MCF 10A (cell line): ENCODE measurements around the gene C2CD4B. TPM values are rescaled to one million over a fixed set of nuclear protein-coding genes. Genes with fewer than 3 reads are reported as not detected.

ENCODE experiments used
- BruUV-seq: library from RNA; stranded (reverse); fragments of 400-500 nt; replicated peaks from 2 replicates; lab custom pipeline; 2021; lab: Mats Ljungman, UMichigan
- CTCF ChIA-PET: fragments of 300-600 bp; sonication (Branson Sonifier 250); formaldehyde crosslinking; extraction: SDS; loops from one replicate; lab custom pipeline; 2021; ENCODE audit warnings: antibody characterized with exemption, inconsistent platforms; lab: Yijun Ruan, JAX
- POLR2A ChIA-PET: fragments of 300-600, 350-650 bp; sonication (Branson Sonifier 250); formaldehyde crosslinking; extraction: SDS; loops from one replicate; lab custom pipeline; 2020; ENCODE audit warnings: antibody characterized with exemption, inconsistent platforms; lab: Yijun Ruan, JAX
- DNase-seq: peaks from one replicate; pipeline ENCODE4 v3.0.0-alpha.2; 2018; ENCODE audit not compliant: unreplicated experiment
- H3K27ac Mint-ChIP-seq: one replicate; pipeline ENCODE4 v1.8.0; 2022; ENCODE audit warnings: mild to moderate bottlenecking, low read depth, mixed read lengths; ENCODE audit not compliant: unreplicated experiment
- H3K27me3 Mint-ChIP-seq: one replicate; pipeline ENCODE4 v1.8.0; 2022; ENCODE audit warnings: mixed read lengths; ENCODE audit not compliant: insufficient read depth, unreplicated experiment
- H3K36me3 Mint-ChIP-seq: one replicate; pipeline ENCODE4 v1.8.0; 2022; ENCODE audit warnings: mild to moderate bottlenecking, moderate library complexity, mixed read lengths; ENCODE audit not compliant: insufficient read depth, unreplicated experiment
- H3K4me1 Mint-ChIP-seq: one replicate; pipeline ENCODE4 v1.8.0; 2022; ENCODE audit warnings: mixed read lengths; ENCODE audit not compliant: insufficient read depth, unreplicated experiment
- H3K4me3 Mint-ChIP-seq: one replicate; pipeline ENCODE4 v1.8.0; 2022; ENCODE audit warnings: mild to moderate bottlenecking, moderate library complexity, mixed read lengths; ENCODE audit not compliant: unreplicated experiment
- H3K9me3 Mint-ChIP-seq: one replicate; pipeline ENCODE4 v1.8.0; 2022; ENCODE audit warnings: mixed read lengths; ENCODE audit not compliant: unreplicated experiment
- intact Hi-C: fragments of 100-400 bp; cut with micrococcal nuclease; formaldehyde crosslinking; loops from 2 replicates; pipeline ENCODE4 v1.14.1; 2022
- total RNA-seq: library from RNA; stranded (reverse); gene quantifications from 2 replicates; pipeline ENCODE4 v1.2.3, GENCODE V29; 2022
- TF ChIP-seq, protein P1 (sequence below): fragments of 200-600 bp; IDR thresholded peaks from one replicate; pipeline ENCODE4 v1.8.0; 2022; ENCODE audit warnings: antibody characterized with exemption, mild to moderate bottlenecking; ENCODE audit not compliant: unreplicated experiment

The C2CD4B gene
- total RNA-seq, 1 experiment from 2014 or later: not detected

DNA sequence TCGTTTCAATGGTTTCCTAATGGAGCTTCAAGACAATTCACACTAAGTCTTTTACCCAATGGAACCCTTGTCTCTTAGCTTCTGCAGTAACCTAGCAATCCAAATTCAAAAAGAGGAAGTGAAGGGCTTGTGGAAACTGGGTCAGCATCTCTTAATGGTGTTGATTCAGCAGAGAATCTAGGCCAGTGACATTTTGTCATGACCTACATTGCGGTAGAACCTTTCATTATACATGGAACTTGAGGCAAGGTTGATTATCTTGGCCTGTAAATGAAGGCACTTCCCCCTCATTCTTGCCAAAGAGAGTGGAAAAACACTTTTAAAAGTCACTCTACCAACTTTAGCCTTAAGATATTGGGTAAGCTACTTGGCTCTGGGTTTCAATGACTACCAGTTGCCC, 42.8 kb downstream of the C2CD4B start:
- BruUV-seq: no TSS peak

DNA sequence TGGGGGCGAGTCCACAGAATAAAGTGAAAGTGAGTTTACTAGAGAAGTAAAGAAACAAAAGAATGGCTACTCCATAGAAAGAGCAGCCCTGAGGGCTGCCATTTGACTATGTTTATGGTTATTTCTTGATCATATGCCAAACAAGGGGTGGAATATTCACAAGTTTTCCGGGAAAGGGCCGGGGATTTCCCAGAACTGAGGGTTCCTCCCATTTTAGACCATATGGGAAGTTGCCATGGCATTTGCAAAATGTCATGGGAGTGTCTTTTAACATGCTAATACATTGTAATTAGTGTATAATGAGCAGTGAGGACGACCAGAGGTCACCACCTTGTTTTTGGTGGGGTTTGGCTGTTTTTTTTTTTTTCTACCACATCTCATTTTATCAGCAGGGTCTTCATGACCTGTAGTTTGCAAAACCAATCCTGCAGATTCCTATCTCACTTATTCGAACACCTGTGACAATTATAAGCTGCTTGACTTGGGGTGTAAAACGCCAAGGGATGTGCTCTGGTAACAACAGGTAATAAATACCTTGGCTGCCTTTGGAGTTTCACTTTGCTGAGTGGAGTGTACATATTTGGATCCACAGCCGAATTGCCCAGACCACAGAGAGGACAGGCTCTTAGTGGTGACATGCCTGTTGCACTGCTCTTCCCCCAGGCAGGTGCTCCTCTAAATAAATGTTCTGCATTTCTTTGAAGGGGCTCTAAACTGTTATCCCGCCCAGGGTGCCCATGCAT, 43.6 kb downstream of the C2CD4B start:
- intact Hi-C loops: no loop called here
- TF ChIP-seq, protein P1, sequence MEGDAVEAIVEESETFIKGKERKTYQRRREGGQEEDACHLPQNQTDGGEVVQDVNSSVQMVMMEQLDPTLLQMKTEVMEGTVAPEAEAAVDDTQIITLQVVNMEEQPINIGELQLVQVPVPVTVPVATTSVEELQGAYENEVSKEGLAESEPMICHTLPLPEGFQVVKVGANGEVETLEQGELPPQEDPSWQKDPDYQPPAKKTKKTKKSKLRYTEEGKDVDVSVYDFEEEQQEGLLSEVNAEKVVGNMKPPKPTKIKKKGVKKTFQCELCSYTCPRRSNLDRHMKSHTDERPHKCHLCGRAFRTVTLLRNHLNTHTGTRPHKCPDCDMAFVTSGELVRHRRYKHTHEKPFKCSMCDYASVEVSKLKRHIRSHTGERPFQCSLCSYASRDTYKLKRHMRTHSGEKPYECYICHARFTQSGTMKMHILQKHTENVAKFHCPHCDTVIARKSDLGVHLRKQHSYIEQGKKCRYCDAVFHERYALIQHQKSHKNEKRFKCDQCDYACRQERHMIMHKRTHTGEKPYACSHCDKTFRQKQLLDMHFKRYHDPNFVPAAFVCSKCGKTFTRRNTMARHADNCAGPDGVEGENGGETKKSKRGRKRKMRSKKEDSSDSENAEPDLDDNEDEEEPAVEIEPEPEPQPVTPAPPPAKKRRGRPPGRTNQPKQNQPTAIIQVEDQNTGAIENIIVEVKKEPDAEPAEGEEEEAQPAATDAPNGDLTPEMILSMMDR: no peak
- no peak overlapping the region for H3K4me3 Mint-ChIP-seq
- no peak for DNase-seq
- ChIA-PET CTCF (interaction anchor here (0.6 to 1.5 kb wide), 4 partner anchors 185 to 1647 kb away, joined by 3 to 4 read pairs (median 3); no protein-coding TSS in a partner anchor), POLR2A (interaction anchor here (0.7 to 0.9 kb wide), 2 partner anchors 13 to 57 kb away, joined by 3 to 4 read pairs; no protein-coding TSS in a partner anchor)
- H3K9me3 Mint-ChIP-seq: no peaks in the 10 kb centered on the region
- no TSS peak for BruUV-seq
- H3K36me3 Mint-ChIP-seq: no peaks in the 10 kb centered on the region
- H3K27me3 Mint-ChIP-seq: no peaks in the 10 kb centered on the region
- no peak overlapping the region for H3K27ac Mint-ChIP-seq
- H3K4me1 Mint-ChIP-seq: peaks cover 32% of the 10 kb centered on the region

More for the DNA sequence above, 42.8 kb downstream of the C2CD4B start:
- no peak overlapping the region for H3K4me3 Mint-ChIP-seq
- H3K36me3 Mint-ChIP-seq: no peaks in the 10 kb centered on the region
- no peaks in the 10 kb centered on the region for H3K27me3 Mint-ChIP-seq
- intact Hi-C loops: no loop called here
- no peak overlapping the region for H3K27ac Mint-ChIP-seq
- no peak for DNase-seq
- TF ChIP-seq, protein P1: no peak
- ChIA-PET POLR2A (interaction anchor here (0.9 kb wide), 1 partner anchor 12 kb away, joined by 3 read pairs; no protein-coding TSS in a partner anchor), CTCF (interaction anchor here (1.5 kb wide), 1 partner anchor 185 kb away, joined by 4 read pairs; no protein-coding TSS in a partner anchor)
- peaks cover 32% of the 10 kb centered on the region for H3K4me1 Mint-ChIP-seq
- H3K9me3 Mint-ChIP-seq: no peaks in the 10 kb centered on the region

DNA sequence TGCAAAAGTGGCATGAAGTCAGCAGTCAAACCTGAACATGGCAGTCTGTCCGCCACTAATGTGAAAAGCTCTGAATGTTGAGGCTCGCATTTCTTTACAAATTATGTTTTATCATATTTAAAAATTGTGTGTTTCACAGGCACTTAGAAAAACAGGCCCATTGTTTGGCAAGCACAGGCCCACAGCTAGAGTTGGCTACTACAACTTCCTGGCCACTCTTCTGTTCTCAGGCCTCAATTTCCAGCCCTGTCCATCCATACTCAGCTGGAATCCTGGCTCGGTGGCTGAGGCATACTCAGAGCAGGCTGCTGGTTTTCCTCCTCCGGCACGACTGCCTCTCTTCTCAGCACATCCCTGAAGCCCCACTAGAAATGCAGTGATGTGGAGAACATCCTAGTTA, 44.3 kb downstream of the C2CD4B start:
- no peak overlapping the region for H3K4me3 Mint-ChIP-seq
- no TSS peak for BruUV-seq
- H3K9me3 Mint-ChIP-seq: no peaks in the 10 kb centered on the region
- no peaks in the 10 kb centered on the region for H3K36me3 Mint-ChIP-seq
- peak overlapping the region; percentile 86 for H3K27ac Mint-ChIP-seq
- peaks cover 27% of the 10 kb centered on the region for H3K4me1 Mint-ChIP-seq
- no peak for DNase-seq
- ChIA-PET POLR2A (interaction anchor here (0.7 kb wide), 1 partner anchor 57 kb away, joined by 4 read pairs; no protein-coding TSS in a partner anchor), CTCF (interaction anchor here (0.6 kb wide), 1 partner anchor 186 kb away, joined by 3 read pairs; no protein-coding TSS in a partner anchor)
- H3K27me3 Mint-ChIP-seq: no peaks in the 10 kb centered on the region
- intact Hi-C loops: no loop called here
- TF ChIP-seq, protein P1: no peak

DNA sequence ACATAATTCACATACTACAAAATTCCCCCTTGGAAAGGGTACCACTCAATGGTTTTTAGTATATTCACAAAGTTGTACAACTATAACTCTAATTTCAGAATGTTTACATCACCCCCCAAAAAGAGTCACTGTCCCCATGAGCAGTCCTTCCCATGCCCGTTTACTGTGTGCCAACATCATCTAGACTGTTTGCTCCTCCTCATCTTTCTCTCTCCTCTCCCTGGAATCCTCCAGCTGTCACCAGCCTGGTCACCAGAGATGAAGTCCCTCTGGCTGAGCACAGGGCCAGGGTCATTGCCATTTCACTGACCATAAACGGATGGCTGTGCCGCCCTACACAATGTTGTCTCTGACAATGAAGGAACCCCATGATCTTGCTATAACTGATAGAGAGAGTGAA, 45.2 kb downstream of the C2CD4B start:
- intact Hi-C loops: no loop called here
- ChIA-PET CTCF (interaction anchor here (0.5 to 0.7 kb wide), 2 partner anchors 37 to 60 kb away, joined by 3 to 4 read pairs; no protein-coding TSS in a partner anchor), POLR2A (interaction anchor here (1.0 to 1.6 kb wide), 5 partner anchors 7 to 60 kb away, joined by 4 to 12 read pairs (median 5); partner anchors contain the start of gene VPS13C)
- no TSS peak for BruUV-seq
- no peaks in the 10 kb centered on the region for H3K9me3 Mint-ChIP-seq
- TF ChIP-seq, protein P1: no peak
- DNase-seq: no peak
- H3K4me1 Mint-ChIP-seq: peaks cover 24% of the 10 kb centered on the region
- H3K27ac Mint-ChIP-seq: peak overlapping the region; percentile 86
- H3K36me3 Mint-ChIP-seq: no peaks in the 10 kb centered on the region
- no peak overlapping the region for H3K4me3 Mint-ChIP-seq
- no peaks in the 10 kb centered on the region for H3K27me3 Mint-ChIP-seq
